COLO668 (cell line): ENCODE measurements around the gene SLIT1.

ENCODE experiments used
- DNase-seq: peaks from one replicate; lab custom pipeline; 2025; ENCODE audit not compliant: unreplicated experiment; lab: John Stamatoyannopoulos, UW

Gene SLIT1

DNA sequence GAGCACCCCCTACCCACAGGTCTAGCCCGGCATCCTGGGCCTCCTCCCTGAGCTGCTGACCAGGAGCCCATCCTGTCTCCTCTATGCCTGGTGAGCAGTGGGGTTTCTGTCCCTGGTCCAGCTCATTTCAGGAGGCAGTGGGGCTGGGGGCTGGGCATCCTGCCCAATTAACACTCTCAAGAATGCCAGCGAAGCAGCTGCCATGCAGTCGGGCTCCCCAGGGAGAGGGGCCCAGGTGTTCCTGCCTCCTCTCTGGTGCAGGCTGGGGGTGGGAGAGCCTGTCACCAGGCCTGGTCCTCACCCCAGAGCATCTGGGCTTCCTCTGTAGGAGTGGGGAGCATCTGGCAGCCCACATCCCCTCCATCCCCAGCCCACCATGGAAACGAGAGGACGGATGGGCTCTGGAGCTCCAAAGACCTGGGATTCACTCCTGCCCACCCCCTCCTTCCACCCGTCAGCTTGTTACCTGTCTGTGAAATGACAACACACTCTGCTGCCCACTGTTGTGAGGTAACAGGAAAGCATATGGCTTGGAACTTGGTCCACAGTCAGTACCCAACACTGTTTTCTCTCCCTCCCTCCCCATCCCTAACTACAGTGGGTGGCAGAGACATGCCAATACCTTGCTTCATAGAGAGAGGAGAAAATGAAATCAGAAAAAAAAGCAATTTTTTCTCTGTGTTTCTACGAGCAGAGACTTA lies 69.1 kb downstream of the SLIT1 start:
- DNase-seq = peak; percentile 7

DNA sequence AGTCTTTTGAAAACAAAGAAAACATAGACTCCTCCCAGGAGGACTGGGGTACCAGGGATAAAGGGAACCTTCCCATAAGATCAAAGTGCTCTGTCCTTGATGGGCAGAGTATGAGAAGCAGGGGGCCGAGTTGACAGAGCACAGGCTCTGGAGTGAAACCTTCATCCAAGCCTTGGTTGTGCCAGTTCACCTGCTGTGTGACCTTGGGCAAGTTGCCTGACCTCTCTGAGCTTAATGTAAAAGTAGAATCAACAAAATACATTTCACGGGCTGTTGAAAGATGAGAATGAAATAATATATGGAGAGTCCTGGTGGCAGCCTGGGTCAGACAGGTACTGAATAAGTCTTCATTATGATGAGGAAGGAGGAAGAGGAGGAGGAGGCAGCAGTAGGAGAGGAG lies 69.9 kb downstream of the SLIT1 start:
- DNase-seq = no peak

DNA sequence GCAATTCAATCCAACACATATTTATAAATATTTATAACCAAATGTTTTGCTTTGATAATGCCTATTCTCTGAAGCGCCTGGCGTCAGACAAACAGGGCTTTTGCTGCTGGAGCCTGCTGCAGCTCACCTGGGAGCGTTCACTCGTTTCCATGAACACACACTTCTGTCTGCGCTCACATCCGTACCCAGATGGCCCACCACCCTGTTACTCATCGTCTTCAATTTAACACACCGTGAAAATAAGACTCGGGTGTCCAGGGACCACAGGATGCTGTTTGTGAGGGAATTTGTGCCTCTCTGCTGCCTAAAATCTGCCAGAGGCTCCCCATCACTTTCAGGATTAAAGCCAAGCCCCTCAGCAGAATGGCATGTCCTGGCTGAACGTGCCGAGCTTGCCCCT lies 74.1 kb downstream of the SLIT1 start:
- DNase-seq = no peak

DNA sequence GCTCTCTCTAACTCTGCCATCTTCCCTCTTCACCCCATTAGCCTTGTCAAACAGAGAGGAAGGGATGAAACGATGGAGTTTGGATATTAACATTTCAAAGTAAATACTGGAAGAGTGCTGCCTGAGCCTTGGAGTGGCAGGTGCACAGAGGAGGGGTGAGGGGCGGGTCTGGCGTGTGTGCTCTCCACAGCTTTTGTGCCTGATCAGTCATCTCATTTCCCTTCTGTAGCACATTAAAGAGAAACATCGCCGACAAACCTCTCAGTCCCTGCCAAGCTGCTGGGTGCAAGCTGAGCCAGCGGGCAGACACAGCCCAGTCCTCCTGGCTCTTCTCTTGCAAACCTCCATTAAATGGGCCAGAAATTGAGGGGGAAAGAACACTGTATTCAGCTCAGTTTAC lies 76.2 kb downstream of the SLIT1 start:
- peak; percentile 57 for DNase-seq

DNA sequence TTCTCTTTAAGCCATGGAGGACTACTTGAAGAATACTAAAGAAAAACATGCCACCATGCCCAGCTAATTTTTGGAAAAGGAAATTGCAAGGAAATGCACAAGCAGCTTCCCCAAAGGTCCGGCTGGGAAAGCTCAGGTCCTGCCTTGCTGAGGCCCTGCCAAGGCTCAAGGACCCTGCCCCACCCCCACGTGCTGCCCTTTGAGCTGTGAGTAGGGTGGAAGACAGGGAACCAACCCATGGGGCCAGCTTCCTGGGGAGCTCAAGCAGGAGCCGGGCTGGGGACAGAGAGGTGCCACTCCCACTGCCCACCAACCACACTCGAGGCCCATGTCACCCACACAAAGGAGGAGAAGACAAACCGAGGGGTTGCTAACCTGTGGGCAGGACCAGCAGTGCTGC lies 78.2 kb downstream of the SLIT1 start:
- DNase-seq = no peak

DNA sequence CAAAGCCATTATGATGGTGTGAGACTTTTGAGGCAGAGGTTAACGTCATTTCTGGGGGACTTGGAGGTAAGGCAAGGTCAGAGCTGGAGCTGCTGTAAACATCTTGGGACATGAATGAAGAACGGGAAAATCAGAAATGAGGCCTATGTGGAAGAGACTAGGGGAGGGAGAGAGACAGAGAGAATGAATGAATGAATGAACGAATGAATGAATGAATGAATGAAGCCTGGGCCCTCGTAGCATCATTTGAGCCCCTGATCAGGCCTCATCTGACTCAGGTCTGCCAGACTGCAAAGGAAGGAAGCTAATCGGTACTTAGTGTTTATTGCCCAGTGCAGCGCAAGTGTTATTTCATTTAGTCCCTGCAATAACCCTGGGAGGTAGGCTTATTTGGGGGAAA lies 79.6 kb downstream of the SLIT1 start:
- DNase-seq = no peak

DNA sequence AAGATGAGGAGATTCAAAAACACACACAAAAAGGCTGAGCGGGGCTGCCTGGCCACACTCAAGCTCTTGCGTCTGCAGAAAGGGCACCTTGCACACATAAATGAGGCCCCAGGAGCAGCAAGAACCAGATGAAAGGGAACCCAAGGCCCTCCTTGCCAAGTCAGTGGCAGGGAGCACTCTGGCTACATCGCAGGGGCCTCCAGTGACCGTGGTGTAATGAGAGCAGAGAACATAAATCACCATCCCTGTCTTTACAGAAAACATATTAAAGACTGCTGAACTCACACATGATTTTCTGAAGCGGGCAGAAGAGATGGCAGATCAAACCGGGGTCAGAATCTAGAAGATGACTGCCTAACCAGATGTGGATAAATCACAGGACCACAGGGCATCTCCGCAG lies 80.5 kb downstream of the SLIT1 start:
- no peak for DNase-seq

DNA sequence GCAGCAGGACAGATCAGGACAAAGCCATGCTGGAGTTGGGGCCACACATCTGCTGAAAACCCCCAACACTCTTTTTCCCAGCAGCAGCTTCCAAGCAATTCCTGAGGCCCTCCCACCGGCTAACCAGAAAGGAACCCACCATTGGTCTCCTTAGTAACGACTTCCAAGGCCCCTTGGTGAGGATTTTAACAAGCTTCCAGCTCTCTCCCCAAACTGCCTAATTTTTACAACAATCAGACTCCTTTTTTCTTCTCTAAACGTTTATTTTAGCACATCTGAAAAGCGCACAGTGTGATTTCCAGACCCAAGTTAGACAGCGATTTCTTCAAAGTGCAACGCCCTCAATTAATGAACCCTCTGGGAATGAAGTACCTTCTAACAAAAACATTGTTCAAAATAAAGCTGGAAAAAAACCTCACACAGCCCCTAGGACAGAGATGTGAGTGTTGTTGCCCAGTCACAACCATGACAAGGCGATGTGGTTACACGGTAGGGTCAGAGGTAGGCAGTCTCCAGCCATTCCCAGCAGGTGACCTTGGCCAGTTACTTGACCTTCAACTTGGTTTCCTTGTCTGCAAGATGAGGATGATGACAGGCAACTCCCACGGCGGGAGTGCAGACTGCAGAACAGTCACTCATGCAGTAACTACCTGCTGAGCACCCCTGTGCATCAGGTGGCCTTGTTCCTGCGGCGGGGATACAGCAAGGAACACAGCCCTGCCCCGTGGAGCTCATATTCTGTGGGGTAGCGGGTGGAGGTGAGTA lies 82.3 kb downstream of the SLIT1 start:
- no peak for DNase-seq

DNA sequence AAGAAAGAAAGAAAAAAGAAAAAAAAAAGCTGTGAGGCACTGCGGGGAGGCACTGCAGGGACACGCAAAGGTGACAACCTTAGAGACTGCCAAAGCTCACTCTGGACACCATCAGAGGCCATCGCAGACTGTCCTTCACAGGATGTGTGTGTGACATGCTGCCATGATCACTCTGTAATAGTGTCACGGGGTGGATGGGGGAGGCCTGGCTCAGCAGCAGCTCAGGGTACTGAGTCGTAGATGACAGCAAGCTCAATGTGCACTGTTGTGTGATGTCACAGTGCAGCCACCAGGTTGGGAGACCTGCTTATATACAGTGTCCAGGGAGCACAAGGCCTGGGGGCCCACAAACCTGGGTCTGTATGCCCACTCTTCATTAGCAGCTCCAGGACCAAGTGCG lies 83.3 kb downstream of the SLIT1 start:
- DNase-seq = no peak

DNA sequence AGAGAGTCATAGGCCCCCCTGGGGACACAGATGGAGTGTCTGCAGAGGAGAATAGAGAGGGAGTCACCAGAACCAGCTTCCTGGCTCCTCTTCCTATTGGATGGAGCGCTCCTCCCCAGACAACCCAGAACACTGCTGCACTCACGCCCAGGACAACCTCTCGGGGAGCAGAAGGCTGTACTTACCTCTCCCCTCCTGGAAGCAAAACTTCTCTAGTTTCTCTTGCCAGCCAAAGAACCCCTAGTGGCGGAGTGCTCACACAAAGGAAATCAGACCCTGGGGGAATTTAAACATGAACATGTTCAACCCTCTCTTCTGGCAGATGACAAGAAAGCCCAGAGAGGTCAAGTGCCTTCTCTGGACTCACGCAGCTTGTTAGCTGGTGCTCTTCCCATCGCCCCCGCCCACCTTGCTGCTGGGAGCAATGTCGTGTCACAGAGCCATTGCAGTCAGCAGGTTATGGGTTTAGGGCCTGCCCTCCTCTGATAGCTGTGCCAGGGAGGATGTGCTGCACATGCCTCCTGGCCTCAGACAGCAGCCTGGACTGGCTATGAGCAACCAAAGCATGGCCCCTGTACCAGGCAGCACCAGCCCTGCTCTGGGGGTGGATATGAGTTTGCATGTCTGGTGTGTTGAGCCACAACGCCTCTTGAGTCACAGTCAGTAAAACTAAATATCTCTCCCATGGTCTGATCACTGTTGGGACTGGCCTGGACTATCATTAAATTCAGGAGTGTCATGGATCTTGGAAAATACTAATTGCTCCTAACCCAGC lies 84.4 kb downstream of the SLIT1 start:
- no peak for DNase-seq

DNA sequence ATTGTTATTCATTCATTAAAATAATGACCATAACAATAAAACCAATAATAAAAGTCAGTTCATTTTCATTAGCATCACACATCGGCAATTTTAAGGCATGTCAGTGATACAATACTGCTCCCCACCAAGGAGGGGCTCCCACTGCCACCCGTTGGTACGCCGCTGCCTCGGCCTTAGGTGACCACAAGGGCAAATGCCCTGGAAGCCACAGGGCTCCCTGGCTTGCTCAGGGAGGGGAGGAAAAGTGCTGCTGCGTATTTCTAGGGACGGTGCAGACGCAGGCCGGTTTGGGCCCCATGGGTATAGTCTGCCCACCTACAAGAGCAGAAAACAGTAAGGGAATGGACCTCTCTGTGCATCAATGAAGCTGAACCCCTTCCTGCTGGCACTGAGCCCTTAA lies 85.1 kb downstream of the SLIT1 start:
- no peak for DNase-seq

DNA sequence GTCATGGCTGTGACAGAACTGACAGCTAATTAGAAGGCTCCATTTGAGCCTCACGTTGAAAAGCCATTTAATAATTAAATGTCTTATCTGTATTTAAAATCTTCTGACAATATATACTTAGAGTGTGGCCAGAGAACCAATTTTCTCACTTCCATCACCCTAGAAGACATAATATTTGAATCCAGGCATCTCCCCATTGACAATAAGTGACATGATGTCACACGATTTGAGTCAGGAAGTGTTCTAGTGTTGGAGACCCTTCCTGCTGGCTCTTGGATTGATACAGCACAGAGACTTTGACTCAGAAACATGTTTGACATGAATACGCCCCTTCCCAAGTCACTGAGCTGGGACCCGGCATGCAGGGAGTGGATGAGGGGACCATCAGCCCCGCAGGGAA lies 85.9 kb downstream of the SLIT1 start:
- no peak for DNase-seq

DNA sequence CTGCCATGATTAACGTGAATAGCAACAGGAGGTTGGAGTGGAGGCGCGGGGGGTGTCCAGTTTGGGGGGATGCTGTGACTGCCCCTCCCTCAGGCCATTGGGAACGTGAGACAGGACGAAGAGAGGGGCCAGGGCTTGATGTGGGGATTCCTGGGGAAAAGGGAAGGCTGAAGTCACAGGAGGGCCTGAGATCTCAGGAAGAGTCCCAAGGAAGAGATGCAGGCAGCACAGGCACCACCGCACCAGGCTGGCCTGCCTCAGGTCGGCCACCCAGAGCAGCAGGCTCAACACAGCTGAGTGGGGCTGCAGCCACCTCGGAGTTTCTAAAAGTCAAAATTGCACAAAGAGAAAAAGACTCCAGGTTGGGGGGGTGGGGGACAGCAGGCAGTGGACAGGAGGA lies 86.7 kb downstream of the SLIT1 start:
- DNase-seq = no peak

DNA sequence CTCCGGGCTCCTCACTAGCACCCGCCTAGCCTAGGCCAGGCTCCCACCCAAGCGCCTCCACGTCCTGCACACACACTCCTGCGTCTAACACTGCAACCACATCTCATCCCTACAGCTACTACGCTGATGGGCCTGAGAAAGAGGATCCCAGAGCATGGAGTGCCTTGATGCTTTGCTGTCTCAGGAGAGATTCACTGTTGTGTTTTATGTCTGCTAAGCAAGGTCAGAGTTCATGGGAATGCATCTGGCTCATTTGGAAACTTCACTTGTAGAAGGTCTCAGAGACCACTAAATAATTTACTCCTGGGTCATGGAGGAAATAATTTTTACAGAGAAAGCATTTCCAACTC lies 88.7 kb downstream of the SLIT1 start:
- DNase-seq = no peak

DNA sequence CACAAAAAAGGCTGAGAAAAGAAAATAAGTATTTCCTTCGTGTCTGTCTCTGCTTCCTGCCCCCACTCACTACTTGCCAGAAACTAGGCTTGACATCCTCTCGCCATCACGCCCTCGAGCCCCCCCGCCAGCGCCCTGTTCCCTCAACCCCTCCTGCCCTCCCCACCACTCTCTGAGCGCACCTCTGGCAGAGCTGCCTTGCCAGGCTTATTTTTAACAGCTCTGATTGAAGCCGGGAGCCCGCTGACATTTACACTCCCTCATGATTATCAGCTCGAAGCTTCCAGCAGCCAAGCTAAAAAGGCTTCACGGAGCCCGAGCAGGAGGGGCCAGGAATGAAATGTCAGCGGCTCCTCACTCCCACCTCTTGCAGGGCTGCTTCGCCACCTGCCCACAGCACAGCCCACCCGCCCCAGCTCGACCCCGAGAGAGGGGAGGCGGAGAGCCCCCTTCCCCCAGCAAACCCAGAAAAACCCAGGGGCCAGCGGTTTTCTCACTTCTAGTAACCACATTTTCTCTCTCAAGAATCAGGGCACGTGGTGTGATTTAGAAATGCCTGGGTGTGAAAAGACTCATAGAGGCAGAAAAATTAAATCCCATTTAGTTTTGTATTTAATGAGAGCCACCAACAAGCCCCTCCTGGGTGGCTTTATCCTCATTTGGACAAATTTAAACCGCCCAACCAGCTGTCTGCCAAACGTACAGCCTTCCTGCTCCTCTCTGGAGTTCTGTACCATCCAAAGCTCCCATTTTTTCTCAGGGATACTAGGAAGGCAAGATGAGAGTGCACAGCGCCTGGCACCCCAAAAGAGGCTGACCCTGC lies 89.3 kb downstream of the SLIT1 start:
- no peak for DNase-seq

DNA sequence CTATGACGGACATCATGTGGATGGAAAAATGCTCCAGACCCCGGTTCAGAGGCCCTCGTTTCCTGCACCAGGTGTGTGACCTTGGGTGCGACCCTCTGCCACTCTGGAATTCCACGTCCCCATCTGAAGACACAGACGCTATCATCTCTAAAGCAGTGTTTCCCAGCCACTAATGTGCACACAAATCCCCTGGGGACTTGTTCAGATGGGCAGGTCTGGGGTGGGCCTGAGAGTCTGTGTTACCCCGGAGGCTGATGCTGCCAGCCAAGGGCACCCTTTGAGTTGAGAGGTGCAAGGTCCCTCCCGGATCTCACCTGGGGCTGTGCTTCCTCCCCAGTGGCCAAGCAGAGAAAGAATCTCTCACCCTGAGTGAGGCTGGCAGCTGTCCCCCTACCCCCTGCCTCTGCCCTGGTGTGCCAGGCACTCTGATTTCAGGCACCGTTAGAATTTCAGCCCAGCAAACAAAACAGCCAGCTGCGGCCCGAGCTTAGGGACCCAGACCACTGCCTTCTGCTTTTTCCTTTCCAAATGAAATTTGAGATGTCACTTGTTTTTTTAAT lies 90.0 kb downstream of the SLIT1 start:
- no peak for DNase-seq

DNA sequence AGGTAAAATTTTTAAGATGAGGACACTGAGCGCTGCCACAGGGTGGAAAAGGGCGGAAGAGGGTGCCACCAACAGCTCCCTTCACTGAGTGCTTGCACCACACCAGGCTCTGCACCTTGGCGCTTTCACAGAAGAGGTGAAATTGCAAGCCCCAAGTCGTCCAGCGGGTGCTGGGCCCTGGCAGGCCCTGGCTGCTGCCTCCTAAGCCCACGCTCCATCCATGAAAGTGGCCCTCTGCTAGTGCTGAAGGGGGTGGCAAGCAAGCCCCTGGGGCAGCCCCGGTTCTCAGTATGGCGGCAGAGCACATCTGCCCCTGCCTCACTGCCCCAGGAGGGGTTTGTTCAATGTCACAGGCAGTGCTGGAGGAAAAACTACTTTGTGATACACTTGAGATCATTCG lies 95.1 kb downstream of the SLIT1 start:
- DNase-seq = no peak

DNA sequence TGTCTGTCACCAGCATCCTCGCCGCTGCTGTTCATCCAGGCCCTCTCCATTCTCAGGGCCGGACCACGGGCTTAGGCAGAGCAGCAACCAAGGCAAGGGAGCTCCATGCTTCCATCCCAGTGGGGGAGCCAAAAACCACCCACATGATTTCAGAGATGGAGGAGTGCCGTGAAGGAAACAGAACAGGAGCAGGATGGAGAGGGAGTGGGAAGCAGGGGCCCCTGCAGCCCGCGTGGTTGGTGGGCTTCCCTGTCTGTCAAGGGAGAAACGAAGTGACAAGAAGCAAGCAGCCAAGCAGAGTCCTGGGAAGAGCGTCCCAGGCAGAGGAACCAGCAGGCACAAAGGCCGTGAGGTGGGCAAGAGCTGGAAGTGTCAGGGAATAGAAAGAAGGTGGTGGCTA lies 95.7 kb downstream of the SLIT1 start:
- no peak for DNase-seq

DNA sequence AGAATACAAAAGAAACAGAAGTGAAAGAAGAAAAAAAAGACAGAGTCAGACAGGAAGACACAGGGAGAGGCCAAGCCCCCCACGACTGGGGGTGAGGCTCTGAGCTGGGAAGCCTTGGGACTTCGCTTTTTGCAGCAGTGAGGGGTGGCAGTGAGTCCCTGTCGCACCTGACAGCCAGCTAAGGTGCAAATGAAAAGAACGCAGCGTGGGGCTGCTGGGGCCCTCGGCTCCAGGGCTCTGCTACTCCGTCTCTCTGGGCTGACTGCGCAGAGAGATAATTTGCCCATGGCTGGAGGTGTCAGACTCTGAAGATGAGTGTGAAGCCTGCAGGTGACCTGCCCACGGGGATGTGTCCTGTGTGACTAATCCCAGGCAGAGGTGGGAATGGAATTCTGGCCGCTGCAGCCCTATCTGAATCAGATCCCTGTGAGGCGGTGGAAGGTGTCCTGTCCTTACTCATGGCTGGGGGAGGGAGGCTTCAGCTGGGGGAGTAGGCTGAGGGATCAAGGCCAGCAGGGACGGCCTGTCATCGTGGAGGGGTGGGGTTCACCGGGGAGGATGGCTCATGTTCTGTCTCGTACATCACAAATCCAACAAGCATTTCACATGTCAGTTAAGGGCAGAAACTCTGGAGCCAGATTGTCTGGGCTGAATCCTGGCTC lies 96.4 kb downstream of the SLIT1 start:
- DNase-seq = no peak

DNA sequence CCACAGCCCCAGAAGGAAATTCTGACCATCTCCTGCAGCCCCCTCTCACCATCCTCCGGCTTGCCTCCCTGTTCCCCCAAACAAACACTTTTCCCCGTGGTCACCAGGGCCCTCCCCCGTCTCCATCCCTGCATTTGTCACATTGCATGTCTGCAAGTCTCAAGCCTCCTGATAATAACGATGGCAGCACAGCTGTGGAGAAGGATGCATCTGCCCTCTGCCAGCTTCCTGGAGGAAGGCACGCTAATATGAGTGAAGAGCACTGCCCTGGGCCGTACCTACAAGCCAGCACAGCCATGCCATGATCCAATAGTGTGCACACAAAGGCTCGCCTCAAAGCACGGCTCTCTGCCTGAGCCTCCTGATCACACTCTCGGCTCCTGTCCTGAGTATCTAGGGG lies 98.5 kb downstream of the SLIT1 start:
- no peak for DNase-seq

DNA sequence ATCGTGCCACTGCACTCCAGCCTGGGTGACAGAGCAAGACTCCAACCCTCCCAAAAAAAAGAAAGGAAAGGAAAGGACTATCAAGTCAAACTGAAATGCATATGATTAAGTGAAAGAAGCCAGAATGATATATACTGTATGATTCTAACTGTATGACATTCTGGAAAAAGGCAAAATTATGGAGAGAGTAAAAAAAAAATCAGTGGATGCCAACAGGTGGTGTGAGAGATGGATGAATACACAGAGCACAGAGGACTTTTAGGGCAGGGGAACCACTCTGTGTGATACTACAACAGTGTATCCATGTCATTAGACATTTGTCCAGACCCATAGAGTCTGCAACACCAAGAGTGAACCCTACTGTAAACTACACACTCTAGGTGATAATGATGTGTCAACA lies 99.2 kb downstream of the SLIT1 start:
- no peak for DNase-seq
